GM21515 (cell line): ENCODE measurements around the gene RAB7B.
"Not testable (repeated sequence)": the region's sequence is repeated elsewhere in the genome, so short reads cannot be mapped to it uniquely, and the experiment has no call there.

Experiments used
- ATAC-seq: cut with Tn5 transposase; IDR thresholded peaks from one replicate; pipeline ENCODE4 v1.9.1; 2021; ENCODE audit not compliant: unreplicated experiment

RAB7B gene

DNA sequence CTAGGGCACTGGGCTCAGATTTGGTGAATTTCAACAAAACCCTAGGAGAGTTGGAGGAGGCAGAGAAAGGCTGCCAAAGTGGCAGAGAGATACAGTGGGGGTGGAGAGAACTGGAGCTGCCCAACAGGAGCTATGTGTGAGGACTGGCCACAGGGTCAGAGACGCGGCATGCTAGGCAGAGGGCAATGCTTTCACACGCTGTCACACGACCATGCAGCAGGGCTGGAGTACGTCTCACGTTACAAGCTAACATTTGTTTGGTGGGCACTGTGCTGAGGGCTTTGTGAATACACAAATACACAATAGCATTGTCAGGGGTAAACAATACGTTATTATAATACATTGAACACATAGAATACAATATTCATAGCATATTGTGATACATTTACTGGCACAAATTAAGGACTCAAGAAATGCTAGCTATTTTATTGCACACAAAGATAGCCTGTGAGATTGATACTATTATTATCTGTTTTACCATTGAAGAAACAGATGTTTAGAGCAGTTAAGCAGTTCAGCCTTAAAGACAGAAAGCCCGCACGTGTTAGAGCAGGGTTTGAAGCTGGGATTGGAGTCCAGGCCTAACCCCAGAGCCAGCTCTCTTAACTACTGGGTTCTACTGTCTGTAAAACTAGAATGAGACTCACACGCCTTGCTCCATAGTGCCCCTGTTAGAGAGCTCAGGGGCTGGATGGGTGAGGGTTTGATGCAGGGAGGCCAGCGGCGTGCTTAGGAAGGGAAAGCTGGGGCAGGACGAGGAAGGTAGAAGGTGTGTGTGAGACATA is 4.5 kb downstream of the RAB7B start:
- no peak for ATAC-seq

GRCh38 chr1:205996641-205997040 is 6.6 kb downstream of the RAB7B start:
- ATAC-seq, result not testable (repeated sequence)

DNA sequence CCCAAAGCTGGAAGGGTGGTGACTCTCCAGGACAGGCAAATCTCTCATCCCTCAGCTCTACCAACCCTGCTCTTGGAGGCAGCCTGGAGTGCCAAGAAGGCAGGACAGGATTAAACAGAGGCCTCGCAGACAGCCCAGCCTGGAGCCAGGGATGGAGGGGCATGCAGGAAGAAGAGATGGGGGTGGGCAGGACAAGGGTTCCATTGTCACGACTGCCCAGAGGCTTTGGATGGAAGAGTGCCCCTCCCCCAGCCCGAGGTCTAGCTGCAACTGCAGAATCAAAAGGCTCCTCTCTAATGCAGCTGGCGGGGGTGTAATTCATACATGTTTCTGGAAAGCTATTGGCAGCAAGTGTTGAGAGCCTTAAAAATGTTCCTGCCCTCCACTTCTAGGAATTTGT is 8.8 kb downstream of the RAB7B start:
- ATAC-seq, result no peak

- no peak for ATAC-seq
Measured at GRCh38 chr1:205993068-205993467, 10.1 kb downstream of the RAB7B start.

- ATAC-seq, result no peak
Measured at GRCh38 chr1:205992218-205992882, 10.8 kb downstream of the RAB7B start.

GRCh38 chr1:205991237-205991636 is 12.0 kb downstream of the RAB7B start:
- ATAC-seq, result no peak

DNA sequence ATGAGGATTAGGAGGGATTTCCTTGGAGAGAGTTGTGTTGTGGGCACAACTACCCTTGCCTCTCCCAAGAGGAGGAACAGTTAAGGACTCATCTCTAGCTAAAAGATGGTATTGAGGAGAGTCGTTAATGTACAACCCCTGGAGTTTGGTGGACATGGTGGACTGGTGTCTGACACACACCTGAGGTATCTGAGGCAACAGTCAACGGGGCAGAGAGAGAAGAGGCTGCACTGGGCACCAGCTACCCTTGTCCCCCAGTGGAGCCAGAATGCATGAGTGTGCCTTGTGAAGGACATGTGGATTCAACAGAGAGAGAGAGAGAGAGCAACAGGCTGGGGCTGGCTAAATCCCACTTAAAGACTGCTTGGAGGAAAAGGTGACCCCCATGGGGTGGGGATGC is 13.0 kb downstream of the RAB7B start:
- no peak for ATAC-seq

DNA sequence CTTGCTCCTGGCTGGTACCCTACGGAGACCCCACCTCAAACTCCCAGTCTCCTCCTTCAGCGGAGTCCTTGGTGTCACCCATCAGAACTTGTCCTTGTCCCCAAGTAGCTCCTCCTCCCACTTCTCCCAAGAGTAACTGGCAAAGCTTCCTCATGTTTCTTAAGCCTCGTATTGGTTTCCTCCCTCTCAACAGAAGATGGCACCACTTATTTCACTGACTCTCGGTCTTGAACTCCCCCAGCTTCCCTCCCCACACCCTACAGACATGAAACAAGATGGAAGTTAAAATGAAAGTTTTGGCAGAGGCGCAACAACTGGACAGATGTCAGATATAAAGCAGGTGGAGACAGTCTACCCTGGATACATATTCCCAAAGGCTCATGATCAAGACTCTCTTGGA is 13.4 kb downstream of the RAB7B start:
- no peak for ATAC-seq

- no peak for ATAC-seq
Measured at GRCh38 chr1:205988585-205988995, 14.6 kb downstream of the RAB7B start.

DNA sequence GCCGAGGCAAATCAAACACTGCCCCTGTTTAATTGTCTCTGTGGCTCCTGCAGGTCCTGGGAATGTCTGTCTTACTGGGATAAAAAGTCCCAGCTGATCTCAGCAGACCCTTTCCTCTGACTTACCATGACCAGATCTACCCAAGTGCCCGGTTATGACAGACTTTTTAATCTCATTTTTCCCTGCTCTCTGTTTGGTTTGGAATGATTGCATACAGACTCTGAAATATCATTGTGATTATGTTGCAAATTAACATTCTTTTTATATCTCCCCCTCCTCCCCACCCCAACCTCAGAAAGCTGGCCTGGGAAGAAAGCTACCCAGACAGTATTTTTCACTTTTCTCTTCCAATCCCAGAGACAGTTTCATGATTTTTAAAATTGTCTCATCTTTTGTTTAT is 16.3 kb downstream of the RAB7B start:
- no peak for ATAC-seq

GRCh38 chr1:205986292-205986691 is 16.9 kb downstream of the RAB7B start:
- no peak for ATAC-seq

DNA sequence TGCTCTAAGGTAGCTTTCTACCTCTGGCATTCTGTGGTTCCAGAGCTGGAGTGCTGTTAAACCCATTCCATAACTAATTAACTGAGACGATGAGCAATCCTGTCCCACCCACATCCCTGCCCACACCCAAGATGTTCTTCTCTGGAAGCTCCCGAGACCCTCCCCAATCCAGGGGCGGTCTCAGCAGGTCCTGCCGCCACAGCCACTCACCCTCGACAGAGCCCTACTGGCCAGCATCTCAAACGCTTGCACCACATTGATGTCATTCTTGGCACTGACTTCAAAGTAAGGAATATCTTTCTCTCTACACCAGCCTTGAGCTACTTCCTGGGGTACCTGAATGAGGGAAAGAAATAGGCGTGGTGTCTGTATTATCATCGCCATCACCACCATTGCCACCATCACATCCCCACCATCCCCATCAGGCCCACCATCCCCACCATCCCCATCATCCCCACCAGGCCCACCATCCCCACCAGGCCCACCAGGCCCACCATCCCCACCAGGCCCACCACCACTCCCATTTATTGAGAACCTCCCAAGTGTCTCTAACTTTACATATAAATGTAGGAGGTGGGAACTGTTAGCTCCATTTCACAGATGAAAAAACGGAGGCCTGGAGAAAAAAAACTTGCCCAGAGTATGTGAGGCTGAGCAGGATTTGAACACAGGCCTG is 17.7 kb downstream of the RAB7B start:
- ATAC-seq, result no peak

DNA sequence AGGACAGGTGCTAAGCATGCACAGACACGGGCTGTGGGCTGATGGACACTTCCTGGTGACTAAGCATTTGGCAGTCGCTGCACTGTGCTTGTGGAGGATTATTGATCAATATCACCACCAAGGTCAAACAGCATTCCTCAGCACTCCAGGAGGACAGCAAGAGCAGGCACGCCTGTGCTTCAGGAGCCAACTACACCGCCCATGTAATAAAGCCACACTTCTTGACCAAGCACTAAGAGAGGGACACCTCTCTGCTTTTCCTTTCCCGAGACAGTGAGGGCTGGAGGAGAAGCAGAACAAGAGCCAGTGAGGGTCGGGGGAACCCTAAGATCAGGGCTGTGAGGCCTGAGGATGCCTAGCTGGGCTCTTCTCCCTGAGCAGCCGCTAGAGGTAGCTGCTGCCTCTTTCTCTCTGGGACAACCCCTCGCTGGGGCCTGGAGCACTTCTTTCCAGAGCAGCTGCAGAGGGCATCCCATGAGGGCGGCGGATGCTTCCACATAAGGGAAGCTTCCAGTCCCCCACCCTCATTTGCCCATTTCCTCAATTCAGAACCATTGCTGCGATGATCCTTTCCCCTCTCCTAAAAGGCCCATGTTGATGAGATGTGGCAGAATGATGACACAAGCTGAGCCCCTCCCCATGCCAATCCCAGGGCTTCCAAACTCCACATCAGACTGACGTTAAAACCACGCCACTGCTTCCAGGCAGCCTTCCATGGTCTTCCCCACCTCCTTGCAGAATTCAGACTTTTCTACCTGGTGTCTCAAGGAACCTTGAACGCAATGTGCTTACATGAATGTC is 19.1 kb downstream of the RAB7B start:
- ATAC-seq, result no peak

DNA sequence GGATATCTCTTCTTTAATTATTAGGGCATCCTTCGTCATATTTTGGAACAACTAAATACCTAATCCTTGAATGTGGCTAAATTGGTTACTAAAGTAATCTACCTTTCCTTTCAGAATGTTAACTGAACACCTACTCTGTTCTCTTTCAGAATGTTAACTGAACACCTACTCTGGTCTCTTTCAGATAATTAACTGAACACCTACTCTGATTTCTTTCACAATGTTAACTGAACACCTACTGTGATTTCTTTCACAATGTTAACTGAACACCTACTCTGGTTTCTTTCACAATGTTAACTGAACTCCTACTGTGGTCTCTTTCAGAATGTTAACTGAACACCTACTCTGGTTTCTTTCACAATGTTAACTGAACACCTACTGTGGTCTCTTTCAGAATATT is 21.9 kb downstream of the RAB7B start:
- no peak for ATAC-seq

DNA sequence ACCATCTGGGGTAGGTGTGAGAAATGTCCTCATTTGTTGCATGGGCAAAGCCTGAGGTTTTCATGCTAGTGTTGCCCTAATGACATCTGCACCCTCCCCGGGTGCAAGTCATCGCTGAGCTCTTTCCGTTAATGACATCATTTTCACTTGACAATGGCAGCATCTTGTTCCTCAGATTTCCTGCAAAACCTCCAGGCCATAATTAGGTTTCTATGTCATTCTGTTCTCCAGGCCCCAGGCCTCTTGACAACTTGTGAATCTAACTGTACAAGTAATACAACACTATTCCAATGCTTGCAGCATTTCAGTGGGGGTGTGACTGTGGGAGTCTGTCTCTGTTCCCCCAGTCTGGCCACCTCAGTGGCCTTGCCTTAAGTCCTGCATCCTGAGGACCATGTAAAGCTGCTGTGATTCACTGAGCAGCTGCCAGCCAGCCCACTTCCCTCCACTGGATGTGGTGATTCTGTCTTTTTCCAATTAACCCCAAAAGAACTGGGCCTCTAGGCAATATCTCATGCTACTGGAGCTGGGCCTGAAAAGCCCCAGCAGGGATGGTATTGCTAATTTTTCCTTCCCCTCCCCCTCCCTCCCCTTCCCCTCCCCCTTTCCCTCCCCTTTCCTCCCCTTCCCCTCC is 22.8 kb downstream of the RAB7B start:
- ATAC-seq, result no peak

DNA sequence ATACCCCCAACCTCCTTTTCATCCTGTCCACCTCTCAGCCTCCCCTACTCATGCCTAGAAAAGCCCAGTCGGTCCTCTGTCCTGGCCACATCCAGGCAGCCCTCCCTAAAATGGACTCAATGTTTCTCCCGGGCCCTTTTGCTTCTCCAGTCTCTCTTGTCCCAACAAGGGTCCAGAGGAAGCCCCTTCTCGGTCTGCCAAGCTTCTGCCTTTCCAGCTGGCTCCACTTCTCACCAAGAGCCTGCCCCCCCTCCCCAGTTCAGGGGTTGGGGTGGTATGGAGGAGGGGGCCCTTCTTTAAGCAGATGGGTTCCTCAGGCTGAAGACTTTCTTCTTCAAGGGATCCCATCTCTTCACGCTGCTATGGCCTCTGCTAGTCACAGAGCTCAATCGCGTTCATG is 23.9 kb downstream of the RAB7B start:
- no peak for ATAC-seq

DNA sequence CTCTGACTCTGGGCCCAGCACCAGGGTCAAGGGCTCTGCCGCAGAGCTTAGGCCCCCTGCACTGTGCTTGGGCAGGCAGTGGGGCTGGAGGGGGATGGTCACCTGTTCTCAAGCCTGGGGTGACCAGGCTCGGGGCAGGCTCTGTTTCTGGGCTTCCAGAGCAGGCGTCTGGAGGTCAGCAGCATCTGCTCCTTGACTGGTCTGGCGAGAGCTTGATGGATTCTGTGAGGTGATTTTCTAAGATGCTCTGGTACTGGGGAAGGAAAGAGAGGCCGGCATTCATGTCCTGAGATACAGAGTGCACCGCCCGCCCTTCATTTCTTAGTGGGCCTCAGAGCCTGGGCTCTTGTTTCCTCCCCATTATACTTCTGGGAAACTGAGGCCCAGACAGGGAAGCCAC is 24.5 kb downstream of the RAB7B start:
- ATAC-seq, result no peak

- no peak for ATAC-seq
Measured at GRCh38 chr1:205977402-205978014, 25.7 kb downstream of the RAB7B start.

- no peak for ATAC-seq
Measured at GRCh38 chr1:205976708-205977401, 26.3 kb downstream of the RAB7B start.

DNA sequence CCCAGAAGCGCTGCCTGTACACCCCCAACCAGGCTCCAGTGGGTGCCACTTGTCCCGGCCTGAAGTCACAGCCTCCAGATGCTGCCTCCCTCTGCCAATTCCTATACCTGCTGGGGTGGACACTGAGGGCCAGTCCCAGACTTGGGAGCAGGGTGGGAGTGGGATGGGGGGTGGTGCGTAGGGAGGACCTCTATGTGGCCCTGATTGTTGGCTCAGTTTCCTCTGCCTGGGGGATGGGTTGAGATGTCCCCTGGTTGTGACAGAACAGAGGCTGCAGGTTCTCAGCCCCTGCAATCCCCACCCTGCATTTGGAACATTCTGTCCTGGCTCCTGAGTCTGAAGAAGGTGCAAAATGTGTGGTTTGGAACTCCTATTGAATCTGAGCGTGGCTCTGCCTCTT is 27.2 kb downstream of the RAB7B start:
- no peak for ATAC-seq
